Adrenal gland (tissue), 12 donors: Measurements from ENCODE around the gene ADARB2. TPM values are rescaled to one million over a fixed set of nuclear protein-coding genes. Genes with fewer than 3 reads are reported as not detected.
A peak's percentile ranks its signal among the peaks of the same experiment; 100 is the strongest.

Source experiments
- DNase-seq, 7 donors: peaks; one replicate each; pipeline ENCODE4 v3.0.0-alpha.2; 2019 to 2020
- H3K27ac ChIP-seq, 5 donors: fragments of 200-600 bp; sonication (generic) in 4 of 5; 1 replicate in 3 of 5; 2 replicates in 2 of 5; pipeline versions ENCODE4 v1.5.1 to v1.8.0; 2016 to 2020; ENCODE audit warnings: mild to moderate bottlenecking in 1 of 5
- H3K27me3 ChIP-seq: fragments of 200-600 bp; 2 replicates; pipeline ENCODE4 v1.8.0; 2021
- H3K36me3 ChIP-seq, 2 donors: fragments of 200-600 bp; replicated peaks in 1 of 2; 1 replicate in 1 of 2; 2 replicates in 1 of 2; pipeline versions ENCODE4 v1.5.1 to v1.8.0; 2018 to 2022
- H3K4me1 ChIP-seq, 2 donors: fragments of 200-600 bp; replicated peaks in 1 of 2; 1 replicate in 1 of 2; 2 replicates in 1 of 2; pipeline versions ENCODE4 v1.5.1 to v1.8.0; 2018 to 2021
- H3K4me3 ChIP-seq, 4 donors: fragments of 200-600 bp; sonication (generic) in 3 of 4; one replicate each; pipeline ENCODE4 v1.5.1; 2016 to 2018
- H3K9me3 ChIP-seq, 3 donors: fragments of 200-600 bp; sonication (generic) in 1 of 3; replicated peaks in 1 of 3; 1 replicate in 2 of 3; 2 replicates in 1 of 3; pipeline versions ENCODE4 v1.5.1 to v1.8.0; 2016 to 2021
- POLR2A ChIP-seq, 2 donors: fragments of 450-650 bp; IDR thresholded peaks; one replicate each; pipeline ENCODE4 v1.6.1; 2017; ENCODE audit warnings: antibody characterized with exemption in 2 of 2, mild to moderate bottlenecking in 2 of 2, moderate library complexity in 1 of 2
- WGBS, 4 donors: extraction: QIAGEN DNeasy Blood & Tissue Kit in 2 of 4; methylation state at CpG; one replicate each; pipeline versions ENCODE4 v1.1.5 to v1.1.7; 2013 to 2017; 5-methylcytosine and 5-hydroxymethylcytosine counted together
- intact Hi-C, 2 donors: fragments of 100-400 bp; cut with DNase I; formaldehyde crosslinking; loops; one replicate each; pipeline versions ENCODE4 v1.14.1 to v1.15.0; 2022 to 2023
- polyA plus RNA-seq, 3 donors: library from polyadenylated mRNA; stranded (reverse); fragments of 200-250 nt in 2 of 3; fragments of 350-450 nt in 1 of 3; fragmentation: Illumina TruSeq in 1 of 3; extraction: RNeasy Lipid Tissue Mini Kit (QIAGEN cat#74804) in 1 of 3; gene quantifications; one replicate each; pipeline ENCODE4 v1.2.3, GENCODE V29; 2013 to 2014
- total RNA-seq, 9 donors: library from RNA; depleted of rRNA in 4 of 9; stranded (reverse); fragments of >200 nt in 4 of 9; fragments of 120-200 nt in 1 of 9; fragmentation: NEBNext Ultra II Directional in 1 of 9; extraction: Animal tissue kit (Norgen Biotek cat#: 25700) in 1 of 9; gene quantifications; one replicate each; pipeline versions ENCODE4 v1.1.0 to v1.2.4, GENCODE V29; 2013 to 2023
- TF ChIP-seq, protein P1 (sequence below), 6 experiments: fragments of 450-650 bp in 4 of 6; fragments of 200-600 bp in 2 of 6; sonication (generic) in 1 of 6; IDR thresholded peaks; 1 replicate in 5 of 6; 2 replicates in 1 of 6; pipeline versions ENCODE4 v1.5.1 to v1.8.0; 2016 to 2021; ENCODE audit warnings: antibody characterized with exemption in 6 of 6, mild to moderate bottlenecking in 2 of 6, moderate library complexity in 1 of 6
- donor health status: healthy with polysubstance abuse.
- donor health status: Bipolar disorder and iron deficiency.
- donor health status: DM: yes; HTN: yes; CAD: no.
- donor health status: DM: no; HTN: no; CAD: no.
- donor health status: DM: no; HTN: no; CAD: no.
- donor health status: DM: yes; HTN: yes; CAD: no.

The ADARB2 gene
- total and polyA plus RNA-seq, 12 donors, result 0.14 to 3.1 (median 0.91) TPM

DNA sequence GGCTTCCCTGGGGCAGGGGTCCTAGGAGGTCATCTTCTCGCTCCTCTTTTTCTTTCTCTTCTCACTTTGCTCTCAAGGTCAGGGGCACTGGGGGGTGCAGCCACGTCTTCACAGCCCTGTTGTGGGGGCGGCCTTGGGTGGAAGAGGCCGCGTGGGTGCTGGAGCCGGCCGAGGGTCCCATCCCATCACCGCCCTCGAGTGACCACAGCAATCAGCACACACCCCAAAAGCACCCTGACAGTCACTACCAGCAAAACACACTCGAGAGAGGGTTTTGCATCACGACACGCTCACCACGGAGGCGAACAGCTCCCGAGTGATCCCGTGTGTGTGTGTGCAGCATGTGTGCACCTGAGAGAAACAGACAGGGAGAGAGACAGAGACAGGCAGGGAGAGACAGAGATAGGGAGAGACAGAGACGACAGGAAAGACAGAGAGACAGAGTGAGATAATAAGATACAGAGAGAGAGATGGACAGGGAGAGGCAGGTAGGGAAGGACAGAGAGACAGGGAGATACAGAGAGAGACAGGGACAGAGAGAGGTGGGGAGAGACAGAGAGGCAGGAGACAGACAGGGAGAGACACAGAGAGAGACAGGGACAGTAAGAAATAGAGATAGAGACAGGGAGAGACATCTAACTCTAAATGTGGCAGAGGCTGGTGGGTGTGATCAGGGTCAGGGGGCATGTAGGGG is 580.3 kb downstream of the ADARB2 start:
- TF ChIP-seq, protein P1, sequence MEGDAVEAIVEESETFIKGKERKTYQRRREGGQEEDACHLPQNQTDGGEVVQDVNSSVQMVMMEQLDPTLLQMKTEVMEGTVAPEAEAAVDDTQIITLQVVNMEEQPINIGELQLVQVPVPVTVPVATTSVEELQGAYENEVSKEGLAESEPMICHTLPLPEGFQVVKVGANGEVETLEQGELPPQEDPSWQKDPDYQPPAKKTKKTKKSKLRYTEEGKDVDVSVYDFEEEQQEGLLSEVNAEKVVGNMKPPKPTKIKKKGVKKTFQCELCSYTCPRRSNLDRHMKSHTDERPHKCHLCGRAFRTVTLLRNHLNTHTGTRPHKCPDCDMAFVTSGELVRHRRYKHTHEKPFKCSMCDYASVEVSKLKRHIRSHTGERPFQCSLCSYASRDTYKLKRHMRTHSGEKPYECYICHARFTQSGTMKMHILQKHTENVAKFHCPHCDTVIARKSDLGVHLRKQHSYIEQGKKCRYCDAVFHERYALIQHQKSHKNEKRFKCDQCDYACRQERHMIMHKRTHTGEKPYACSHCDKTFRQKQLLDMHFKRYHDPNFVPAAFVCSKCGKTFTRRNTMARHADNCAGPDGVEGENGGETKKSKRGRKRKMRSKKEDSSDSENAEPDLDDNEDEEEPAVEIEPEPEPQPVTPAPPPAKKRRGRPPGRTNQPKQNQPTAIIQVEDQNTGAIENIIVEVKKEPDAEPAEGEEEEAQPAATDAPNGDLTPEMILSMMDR (IDR thresholded peaks at IDR 0.05), result no peak
- TF ChIP-seq POLR2A (IDR thresholded peaks at IDR 0.05), result no peak
- H3K9me3 ChIP-seq, result no peaks in the 10 kb centered on the region
- no peak overlapping the region for H3K4me3 ChIP-seq
- intact Hi-C loops, result no loop called here
- DNase-seq, result peak in 1 of 7 donors; percentile 6
- no peaks in the 10 kb centered on the region for H3K36me3 ChIP-seq
- WGBS, 4 donors, result 72 to 76% (median 73%) methylated on average over 14 to 17 of the region's 17 CpGs
- H3K27me3 ChIP-seq, result no peaks in the 10 kb centered on the region
- no peaks in the 10 kb centered on the region for H3K4me1 ChIP-seq
- no peak overlapping the region for H3K27ac ChIP-seq

- 83 to 100% (median 85%) methylated on average over 4 to 8 of the region's 8 CpGs for WGBS, 4 donors
- Histone ChIP-seq H3K27ac (no peak overlapping the region), H3K4me1 (no peaks in the 10 kb centered on the region), H3K27me3 (no peaks in the 10 kb centered on the region), H3K36me3 (no peaks in the 10 kb centered on the region), H3K9me3 (no peaks in the 10 kb centered on the region), H3K4me3 (no peak overlapping the region)
- TF ChIP-seq, protein P1 (IDR thresholded peaks at IDR 0.05), result no peak
- no peak for TF ChIP-seq POLR2A (IDR thresholded peaks at IDR 0.05)
- peak in 1 of 7 donors; percentile 23 for DNase-seq
- intact Hi-C loops, result no loop called here
Measured at GRCh38 chr10:1156616-1156886, 580.8 kb downstream of the ADARB2 start.

- intact Hi-C loops, result no loop called here
- no peak overlapping the region for H3K4me3 ChIP-seq
- H3K27ac ChIP-seq, result no peak overlapping the region
- TF ChIP-seq POLR2A (IDR thresholded peaks at IDR 0.05), result no peak
- TF ChIP-seq, protein P1 (IDR thresholded peaks at IDR 0.05), result no peak
- peak in 2 of 7 donors; percentile 5 to 30 for DNase-seq
- 86 to 88% (median 87%) methylated on average over 12 to 20 of the region's 20 CpGs for WGBS, 4 donors
- no peaks in the 10 kb centered on the region for H3K27me3 ChIP-seq
- H3K36me3 ChIP-seq, result no peaks in the 10 kb centered on the region
- no peaks in the 10 kb centered on the region for H3K9me3 ChIP-seq
- no peaks in the 10 kb centered on the region for H3K4me1 ChIP-seq
Measured at GRCh38 chr10:1155791-1156615, 581.3 kb downstream of the ADARB2 start.

- intact Hi-C loops, result no loop called here
- Histone ChIP-seq H3K4me3 (no peak overlapping the region), H3K27me3 (no peaks in the 10 kb centered on the region), H3K9me3 (no peaks in the 10 kb centered on the region), H3K4me1 (no peaks in the 10 kb centered on the region), H3K36me3 (no peaks in the 10 kb centered on the region), H3K27ac (no peak overlapping the region)
- DNase-seq, result peak in 2 of 7 donors; percentile 6 to 31
- no peak for TF ChIP-seq POLR2A (IDR thresholded peaks at IDR 0.05)
- TF ChIP-seq, protein P1 (IDR thresholded peaks at IDR 0.05), result no peak
- WGBS, 4 donors, result 77 to 85% (median 81%) methylated on average over 9 of the region's 9 CpGs
Measured at GRCh38 chr10:1154531-1155295, 582.6 kb downstream of the ADARB2 start.
